Measurements from ENCODE around the gene CNGA1.
"Not testable (repeated sequence)": the region's sequence is repeated elsewhere in the genome, so short reads cannot be mapped to it uniquely, and the experiment has no call there.

CNGA1 gene

GRCh38 chr4:48030470-48030869 is 14.0 kb upstream of the CNGA1 start:
- no peak for DNase-seq (ENCODE audit: low read depth)

GRCh38 chr4:48028696-48029095 is 12.2 kb upstream of the CNGA1 start:
- DNase-seq (ENCODE audit: low read depth) = no peak

GRCh38 chr4:48027653-48028052 is 11.2 kb upstream of the CNGA1 start:
- no peak for DNase-seq (ENCODE audit: low read depth)

- no peak for DNase-seq (ENCODE audit: low read depth)
Measured at GRCh38 chr4:48025005-48025404, 8.5 kb upstream of the CNGA1 start.

- DNase-seq (ENCODE audit: low read depth) = no peak
Measured at GRCh38 chr4:48024522-48024921, 8.0 kb upstream of the CNGA1 start.

GRCh38 chr4:48022192-48022799 is 5.8 kb upstream of the CNGA1 start:
- no peak for DNase-seq (ENCODE audit: low read depth)

GRCh38 chr4:48021100-48021499 is 4.6 kb upstream of the CNGA1 start:
- DNase-seq (ENCODE audit: low read depth) = no peak

GRCh38 chr4:48018112-48018511 is 1.6 kb upstream of the CNGA1 start:
- no peak for DNase-seq (ENCODE audit: low read depth)

GRCh38 chr4:48017108-48017571 is 659 bp upstream of the CNGA1 start:
- DNase-seq (ENCODE audit: low read depth) = no peak

- no peak for DNase-seq (ENCODE audit: low read depth)
Measured at GRCh38 chr4:48015678-48016077, 803 bp downstream of the CNGA1 start.

- no peak for DNase-seq (ENCODE audit: low read depth)
Measured at GRCh38 chr4:48015216-48015615, 1.3 kb downstream of the CNGA1 start.

GRCh38 chr4:48012824-48013223 is 3.7 kb downstream of the CNGA1 start:
- DNase-seq (ENCODE audit: low read depth) = no peak

GRCh38 chr4:48011722-48012121 is 4.8 kb downstream of the CNGA1 start:
- DNase-seq (ENCODE audit: low read depth) = no peak

- DNase-seq (ENCODE audit: low read depth) = not testable (repeated sequence)
Measured at GRCh38 chr4:48010906-48011305, 5.6 kb downstream of the CNGA1 start.

GRCh38 chr4:48008021-48008596 is 8.4 kb downstream of the CNGA1 start:
- DNase-seq (ENCODE audit: low read depth) = no peak

GRCh38 chr4:48005781-48006180 is 10.7 kb downstream of the CNGA1 start:
- DNase-seq (ENCODE audit: low read depth) = no peak

- not testable (repeated sequence) for DNase-seq (ENCODE audit: low read depth)
Measured at GRCh38 chr4:48003568-48003967, 12.9 kb downstream of the CNGA1 start.

- DNase-seq (ENCODE audit: low read depth) = no peak
Measured at GRCh38 chr4:48002267-48002666, 14.2 kb downstream of the CNGA1 start.

GRCh38 chr4:47996021-47996420 is 20.5 kb downstream of the CNGA1 start:
- no peak for DNase-seq (ENCODE audit: low read depth)

- DNase-seq (ENCODE audit: low read depth) = not testable (repeated sequence)
Measured at GRCh38 chr4:47992475-47992874, 24.0 kb downstream of the CNGA1 start.

GRCh38 chr4:47990145-47990544 is 26.3 kb downstream of the CNGA1 start:
- DNase-seq (ENCODE audit: low read depth) = no peak

GRCh38 chr4:47974566-47974965 is 41.9 kb downstream of the CNGA1 start:
- DNase-seq (ENCODE audit: low read depth) = no peak

- DNase-seq (ENCODE audit: low read depth) = no peak
Measured at GRCh38 chr4:47972721-47973120, 43.8 kb downstream of the CNGA1 start.

GRCh38 chr4:47972181-47972580 is 44.3 kb downstream of the CNGA1 start:
- no peak for DNase-seq (ENCODE audit: low read depth)

Data from stimulated activated CD8-positive, alpha-beta memory T cell treated with anti-CD3 and anti-CD28 coated beads, Interleukin-15, amount 100 ng/mL, for 1 hour (primary cell).